Stimulated activated CD4-positive, alpha-beta T cell treated with anti-CD3 and anti-CD28 coated beads, Interleukin-1b, Interleukin-23, amount 100 ng/mL, for 24 hours (primary cell): ENCODE measurements around the gene SLAMF6.

ENCODE experiments used
- DNase-seq, 4 experiments: peaks; one replicate each; pipeline ENCODE4 v3.0.0-alpha.2; 2020; ENCODE audit warnings: low read depth in 4 of 4, low spot score in 1 of 4

SLAMF6 gene

DNA sequence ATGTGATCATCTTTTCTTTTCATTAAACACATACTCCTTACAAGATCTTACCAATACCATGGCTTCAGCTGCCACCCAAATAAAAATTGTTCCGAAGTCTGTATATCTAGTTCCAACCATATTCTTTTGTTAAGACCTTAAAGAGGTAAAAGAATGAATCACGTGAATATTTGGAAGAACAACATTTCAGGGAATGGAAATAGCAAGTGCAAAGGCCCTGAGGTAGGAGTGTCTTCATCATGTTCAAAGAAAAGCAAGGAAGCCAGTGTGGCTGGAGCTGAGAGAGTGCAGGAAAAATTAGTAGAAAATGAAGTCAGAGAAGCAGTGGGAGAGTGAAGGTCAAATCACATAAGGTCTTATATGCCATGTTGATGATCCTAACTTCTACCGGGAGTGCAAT lies 50.9 kb downstream of the SLAMF6 start:
- no peak for DNase-seq

DNA sequence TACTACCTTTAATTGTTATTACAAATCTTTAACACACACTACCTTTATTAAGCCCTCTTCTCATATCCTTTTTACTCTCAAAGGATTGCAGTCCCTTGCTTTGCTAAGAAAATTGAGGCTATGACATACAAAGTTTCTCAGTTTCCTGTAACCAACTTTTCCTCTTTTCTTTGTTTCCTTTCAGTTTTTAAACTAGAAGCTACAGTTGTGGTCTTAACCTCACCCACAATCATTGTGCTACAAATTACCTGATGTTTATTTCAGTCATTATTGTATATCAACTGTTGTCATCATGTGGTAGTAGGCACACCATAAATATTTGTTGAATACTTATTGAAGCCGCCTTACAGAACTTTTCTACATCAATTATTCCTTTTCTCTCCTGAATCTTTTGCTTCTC lies 51.8 kb downstream of the SLAMF6 start:
- DNase-seq = no peak

DNA sequence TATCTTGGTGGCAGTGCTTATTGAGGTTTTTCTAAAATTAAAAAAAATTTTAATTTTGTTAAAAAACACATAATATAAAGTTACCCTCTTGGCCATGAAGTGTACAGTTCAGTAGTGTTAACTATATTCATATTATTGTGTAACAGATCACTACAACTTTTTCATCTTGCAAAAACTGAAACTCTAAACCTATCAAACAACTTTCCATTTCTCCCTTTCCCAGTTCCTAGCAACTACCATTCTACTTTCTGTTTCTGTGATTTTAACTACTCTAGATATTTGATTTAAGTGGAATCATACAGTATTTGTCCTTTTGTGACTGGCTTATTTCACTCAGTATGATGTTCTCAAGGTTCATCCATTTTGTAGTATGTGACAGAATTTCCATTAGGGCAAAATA lies 55.5 kb downstream of the SLAMF6 start:
- no peak for DNase-seq

DNA sequence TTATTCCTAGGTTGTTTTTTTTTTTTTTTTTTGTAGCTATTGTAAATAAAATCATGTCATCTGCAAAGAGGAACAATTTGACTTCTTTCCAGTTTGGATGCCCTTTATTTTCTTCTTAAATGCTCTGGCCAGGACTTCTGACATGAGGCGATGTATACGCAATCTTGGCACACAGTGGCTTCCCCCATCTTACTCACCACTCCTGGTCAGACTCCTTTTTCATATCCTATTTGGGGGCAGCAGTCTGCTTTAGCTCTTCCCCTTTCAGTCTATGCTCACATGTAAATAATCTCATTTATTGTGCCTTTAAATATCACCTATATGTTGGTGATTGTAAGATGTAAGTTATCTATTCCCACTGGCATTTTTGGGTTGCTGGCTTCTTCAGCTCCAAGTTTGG lies 56.1 kb downstream of the SLAMF6 start:
- no peak for DNase-seq

DNA sequence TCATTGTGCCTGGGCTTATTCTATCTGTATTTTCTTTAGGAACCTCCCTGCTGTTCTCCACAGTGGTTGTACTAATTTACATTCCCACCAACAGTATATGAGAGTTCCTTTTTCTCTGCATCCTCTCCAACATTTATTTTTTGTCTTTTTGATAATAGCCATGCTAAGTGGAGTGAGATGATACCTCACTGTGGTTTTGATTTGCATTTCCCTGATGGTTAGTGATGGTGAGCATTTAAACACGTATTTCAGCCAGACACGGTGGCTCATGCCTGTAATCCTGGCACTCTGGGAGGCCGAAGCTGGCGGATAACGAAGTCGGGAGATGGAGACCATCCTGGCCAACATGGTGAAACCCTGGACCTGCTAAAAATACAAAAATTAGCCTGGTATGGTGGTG lies 57.9 kb downstream of the SLAMF6 start:
- no peak for DNase-seq

DNA sequence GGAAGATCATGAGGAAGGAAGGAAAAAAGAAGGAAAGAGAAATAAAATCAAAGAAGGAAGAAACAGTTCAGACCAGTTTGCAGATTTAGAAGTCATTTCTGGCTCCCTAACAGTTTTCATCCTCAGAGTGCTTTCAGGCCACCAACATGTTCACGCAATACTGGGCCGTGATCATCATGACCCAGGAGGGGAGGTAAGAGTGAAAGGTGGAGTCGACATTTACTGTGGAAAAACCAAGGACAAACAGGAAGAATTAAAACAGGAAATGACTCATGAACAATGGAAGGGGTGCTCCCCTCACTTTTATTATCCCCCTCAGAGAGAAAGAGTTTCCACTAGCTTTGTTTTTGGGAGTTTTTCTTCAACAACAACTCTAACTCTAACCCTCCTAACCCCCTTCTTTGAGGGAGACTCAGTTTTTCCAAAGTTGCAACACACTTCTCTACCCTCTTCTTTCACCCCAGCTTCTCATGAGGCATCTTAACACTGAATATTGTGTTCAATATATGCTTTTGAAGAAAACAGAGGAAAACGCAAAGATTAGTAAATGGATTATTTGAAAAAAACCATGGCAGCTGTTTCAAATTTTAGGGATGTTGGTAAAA lies 62.3 kb downstream of the SLAMF6 start:
- DNase-seq = no peak

DNA sequence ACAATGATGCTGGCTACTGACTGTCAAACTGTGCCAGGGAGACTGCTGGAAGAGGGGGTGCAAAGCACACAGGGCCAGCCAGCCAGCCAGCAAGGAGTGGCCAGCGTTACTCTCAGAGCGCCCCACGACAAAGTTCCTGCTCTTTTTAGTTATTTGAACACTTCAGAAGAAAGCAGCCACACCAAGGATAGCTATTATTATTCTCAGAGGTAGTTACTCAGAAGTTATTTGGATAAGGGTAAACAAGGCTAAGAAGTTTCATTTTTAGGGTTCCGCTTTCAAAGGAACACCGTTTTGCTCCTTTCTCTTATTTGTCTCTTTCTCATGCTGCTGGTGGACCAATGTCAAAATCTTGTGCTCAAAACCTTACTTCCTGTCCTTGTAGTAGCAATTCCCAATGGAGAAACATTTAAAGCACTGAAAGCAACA lies 62.8 kb downstream of the SLAMF6 start:
- DNase-seq = no peak

DNA sequence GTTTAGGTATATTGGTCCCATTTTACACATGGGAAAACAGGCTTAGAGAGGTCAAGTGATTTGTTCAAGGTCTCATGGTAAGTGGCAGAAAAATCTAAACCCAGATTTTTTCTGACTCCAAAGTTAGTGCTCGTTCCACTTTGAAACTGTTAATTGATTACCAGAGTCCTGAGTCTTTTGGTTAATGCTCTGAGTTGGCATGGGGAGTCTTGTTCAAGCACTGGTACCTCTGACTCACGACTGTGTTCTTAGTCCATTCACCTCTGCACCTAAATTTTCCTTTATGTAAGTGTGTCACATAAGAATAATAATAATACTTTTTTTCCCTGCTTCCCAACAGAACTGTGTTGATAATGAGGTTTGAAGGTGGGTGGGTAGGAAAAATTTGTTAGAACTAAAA lies 63.4 kb downstream of the SLAMF6 start:
- DNase-seq = no peak

DNA sequence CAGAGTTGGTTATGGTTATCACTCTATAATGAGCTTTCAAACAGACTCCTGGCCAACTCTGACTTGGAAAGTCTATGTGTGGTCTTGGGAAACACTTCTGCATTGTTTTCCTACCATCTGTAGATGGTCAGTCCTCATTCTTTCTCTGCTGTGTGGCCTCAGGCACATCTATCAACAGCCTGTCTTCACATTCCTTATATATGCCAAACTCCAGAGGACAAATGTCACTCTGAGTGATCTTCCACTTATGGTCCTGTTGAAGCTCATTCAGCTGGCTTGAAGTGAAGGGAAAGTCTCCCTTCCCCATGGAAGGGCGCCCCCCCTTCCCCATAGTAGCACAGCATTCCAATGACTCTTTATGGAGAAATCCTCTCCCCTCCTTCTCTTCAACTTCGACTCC lies 64.0 kb downstream of the SLAMF6 start:
- no peak for DNase-seq

DNA sequence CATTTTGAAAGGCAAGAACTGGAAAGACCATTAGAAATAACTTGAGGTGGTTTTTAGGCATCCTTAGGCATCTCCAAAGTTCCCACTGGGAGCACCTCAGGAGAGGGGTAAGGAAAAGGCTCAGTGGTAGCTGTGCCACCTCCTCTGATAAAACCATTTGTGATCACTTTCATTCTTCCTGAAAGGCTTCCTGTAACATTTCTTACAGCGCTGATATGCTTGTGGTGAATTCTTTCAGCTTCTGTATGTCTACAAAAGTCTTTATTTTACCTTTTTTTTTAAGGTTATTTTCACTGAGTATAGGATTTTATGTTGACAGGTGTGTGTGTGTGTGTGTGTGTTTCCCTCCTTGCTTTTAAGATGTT lies 67.9 kb downstream of the SLAMF6 start:
- DNase-seq = no peak

DNA sequence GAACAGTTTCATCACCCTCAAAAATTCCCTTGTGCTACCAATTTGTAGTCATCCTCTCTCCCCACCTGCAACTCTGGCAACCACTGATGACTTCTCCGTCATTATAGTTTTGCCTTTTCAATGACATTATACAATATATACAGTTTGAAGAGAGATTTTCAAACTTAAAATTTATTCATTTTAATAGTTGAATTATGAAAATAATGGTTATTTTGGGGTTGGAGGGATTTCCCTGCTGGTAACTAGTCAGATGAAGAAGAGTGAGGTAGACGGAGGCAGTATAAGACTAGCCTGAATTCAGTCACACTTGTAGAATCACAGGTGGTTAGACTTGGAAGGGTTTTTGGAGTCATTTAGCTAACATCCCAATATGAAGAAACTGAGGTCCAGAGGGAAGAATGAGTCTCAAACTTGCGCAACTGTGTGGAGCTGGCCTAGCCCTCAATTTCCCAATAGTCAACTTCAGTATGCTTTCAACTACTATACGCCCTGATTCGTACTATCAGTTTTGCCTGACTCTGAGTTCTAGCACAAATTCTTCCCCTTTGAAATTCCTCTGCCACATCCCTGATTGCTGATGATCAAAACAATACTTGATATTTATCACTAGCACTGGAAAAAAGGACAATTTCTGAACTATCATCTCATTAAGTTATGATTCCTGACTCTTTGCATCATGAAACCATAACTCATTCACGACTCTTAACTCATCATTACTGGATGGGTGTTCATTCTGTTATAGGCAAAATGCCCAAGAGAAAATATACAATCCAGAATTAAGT lies 68.5 kb downstream of the SLAMF6 start:
- DNase-seq = no peak

DNA sequence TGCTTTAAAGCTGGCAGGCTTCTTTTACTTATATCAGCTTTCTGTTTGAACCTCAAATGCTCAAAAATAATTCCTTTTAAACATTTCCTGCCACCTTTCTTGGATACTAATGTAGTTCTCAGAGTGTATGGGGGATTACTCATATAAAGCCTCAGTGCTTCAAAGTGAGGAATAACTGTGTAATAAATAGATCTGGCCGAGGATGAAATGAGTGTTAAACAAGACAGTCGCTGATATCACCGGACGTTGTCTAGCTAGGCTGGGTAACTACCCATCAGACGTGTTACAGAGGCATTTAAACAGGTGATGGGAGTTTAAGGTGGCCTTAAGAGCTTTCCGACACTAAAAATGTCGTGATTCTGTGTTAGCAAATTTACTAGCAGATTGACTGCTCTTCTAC lies 69.6 kb downstream of the SLAMF6 start:
- DNase-seq = no peak

DNA sequence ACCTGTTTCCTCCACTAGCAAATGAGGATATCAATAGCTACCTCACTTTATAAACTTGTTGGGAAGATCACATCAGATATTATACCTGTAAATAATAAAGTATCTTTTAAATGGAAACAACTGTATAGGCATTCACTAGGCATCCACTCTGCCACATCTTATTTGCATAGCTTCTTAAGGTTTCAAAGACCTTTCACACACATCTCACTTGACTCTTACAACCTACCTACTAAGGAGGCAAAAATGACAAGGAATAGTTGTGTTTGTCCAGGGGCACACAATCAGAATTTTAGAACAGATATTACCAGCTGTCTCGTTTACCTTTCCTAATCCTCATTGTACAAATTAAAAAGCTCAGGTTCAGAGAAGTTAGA lies 71.2 kb downstream of the SLAMF6 start:
- DNase-seq = no peak

DNA sequence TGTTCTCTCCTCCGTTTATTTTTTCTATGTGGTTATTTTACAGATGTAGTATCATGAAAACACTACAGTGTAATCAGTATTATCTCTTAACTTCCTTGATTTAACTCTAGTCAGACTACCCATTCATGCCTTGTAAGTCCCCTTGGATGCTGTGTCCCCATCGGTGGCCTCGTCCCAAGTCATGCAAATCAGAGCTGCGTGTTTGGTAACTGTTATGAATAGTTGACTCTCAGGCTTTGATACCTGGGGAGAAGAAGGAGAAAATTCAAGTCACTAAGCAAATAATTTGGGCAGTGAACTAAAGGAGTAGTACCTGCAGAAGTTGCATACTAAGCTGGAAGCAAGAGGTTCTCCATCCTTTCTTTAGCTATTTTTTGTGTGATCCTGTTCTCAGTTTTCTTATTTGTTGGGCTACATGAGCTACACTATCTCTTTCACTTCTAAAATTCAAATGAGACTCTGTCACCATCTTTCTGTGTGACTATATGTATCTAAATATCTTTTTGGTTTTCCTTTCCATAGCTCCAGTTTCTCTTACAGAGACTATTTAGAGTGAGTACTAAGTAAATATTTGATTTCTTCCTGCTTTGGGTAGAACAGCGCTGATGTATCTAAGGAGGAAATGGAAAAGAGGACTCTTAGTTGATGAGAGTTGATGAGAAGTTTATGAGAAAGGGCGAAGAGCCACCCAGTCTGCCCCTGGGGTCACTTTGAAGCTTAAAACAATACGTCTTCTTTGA lies 71.8 kb downstream of the SLAMF6 start:
- DNase-seq = no peak

DNA sequence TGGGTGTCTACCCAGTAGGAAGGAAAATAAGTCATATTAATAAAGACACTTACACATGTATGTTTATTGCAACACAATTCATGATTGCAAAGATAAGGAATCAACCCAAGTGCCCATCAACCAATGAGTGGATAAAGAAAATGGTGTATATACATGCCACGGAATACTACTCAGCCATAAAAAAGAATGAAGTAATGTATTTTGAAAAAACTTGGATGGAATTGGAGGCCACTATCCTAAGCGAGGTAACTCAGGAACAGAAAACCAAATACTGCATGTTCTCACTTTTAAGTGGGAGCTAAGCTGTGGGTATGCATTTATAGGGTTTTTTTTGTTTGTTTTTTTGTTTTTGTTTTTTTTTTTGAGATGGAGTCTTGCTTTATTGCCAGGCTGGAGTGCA lies 73.6 kb downstream of the SLAMF6 start:
- DNase-seq = no peak

DNA sequence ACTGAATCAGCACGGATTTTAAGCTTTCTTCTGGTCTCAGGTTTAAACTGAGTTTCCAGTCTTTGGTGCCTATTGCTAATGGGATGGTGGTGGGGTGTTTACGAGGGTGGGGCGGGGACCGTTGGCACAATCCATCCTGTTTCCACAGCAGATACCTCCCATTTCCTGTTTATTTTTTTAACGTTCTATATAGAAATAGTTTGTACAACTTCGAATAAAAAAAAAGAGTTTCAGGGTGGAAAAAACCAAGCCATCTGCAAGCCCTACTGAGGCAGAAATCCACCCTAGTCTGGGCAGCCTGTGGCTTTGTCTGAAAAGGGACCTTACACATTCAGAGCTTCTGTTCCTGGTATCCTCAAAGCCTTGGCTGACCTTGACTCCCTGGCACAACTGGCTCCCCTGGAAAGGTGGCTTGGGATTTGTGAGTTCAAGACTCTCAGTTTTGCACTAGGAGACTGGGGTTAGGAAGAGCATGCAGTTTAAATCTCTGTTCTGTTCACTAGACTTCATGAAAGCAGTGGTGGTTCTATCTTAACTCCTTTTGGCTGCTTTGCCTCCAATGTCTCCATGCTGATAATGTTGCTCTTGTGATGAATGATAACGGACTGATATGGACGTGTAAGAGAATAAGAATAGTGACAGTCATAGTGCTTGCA lies 76.0 kb downstream of the SLAMF6 start:
- DNase-seq = no peak

DNA sequence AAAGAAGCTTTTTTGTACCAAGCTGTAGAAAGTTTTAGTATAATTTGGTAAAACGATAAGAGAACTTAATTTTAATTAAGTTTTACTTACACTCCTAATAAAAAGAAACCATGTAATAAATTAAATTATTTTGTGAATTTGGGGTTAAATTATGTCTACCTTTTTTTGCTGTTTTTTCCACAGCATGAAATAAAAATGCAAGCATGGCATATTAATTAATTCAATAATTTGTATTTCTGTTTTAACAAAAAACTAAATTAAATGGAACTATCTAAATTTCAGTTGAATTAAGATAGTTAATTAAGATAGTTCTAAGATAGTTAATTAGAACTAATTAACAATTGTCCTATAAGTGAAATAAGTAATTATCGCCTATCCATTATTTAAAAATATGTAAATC lies 83.3 kb downstream of the SLAMF6 start:
- no peak for DNase-seq

DNA sequence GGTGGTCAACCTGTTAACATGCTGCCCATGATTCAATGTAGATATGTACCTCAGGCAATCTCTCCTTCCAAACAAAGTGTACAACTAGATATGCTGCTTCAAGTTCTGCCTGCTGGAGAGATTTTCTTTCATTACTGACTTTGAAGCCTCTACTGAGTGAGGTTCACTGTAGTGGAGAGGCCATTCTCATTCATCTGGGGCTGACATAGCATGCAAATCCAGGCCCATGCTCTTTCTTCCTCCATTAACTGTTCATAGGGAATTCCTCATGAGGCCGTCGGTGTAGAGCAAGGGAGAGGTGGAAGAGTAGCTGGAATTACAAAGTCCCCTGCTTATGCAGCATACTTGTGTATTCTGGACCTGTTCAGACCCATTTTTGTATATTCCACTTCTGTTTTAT lies 84.1 kb downstream of the SLAMF6 start:
- DNase-seq = no peak

DNA sequence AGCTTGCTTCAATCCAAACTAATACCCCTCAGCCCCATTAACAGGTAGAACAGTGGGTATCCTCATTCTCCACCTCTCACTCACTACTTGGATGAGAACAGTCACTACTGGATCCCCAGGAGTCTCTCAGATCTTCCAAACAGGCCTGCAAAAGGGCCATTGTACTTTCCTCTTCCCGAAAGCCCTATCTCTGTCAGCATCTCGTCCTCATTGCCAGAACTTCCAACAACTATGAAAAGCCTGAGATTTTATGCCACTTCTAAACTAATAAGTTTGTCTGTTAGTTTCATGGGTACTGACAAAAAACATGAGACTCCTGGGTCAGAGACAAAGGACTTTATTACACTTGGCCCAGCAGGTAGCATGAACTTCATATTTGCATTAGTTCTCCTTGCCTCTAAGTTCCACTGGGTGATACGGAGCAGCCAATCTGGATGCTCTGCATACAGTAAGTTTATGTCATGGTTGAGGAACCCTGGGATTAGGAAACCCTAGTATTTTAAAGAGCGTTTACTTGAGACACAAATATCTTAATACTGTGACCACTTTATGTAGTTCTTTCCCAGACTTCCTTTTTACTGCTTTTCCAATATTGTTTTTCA lies 84.6 kb downstream of the SLAMF6 start:
- DNase-seq = no peak

DNA sequence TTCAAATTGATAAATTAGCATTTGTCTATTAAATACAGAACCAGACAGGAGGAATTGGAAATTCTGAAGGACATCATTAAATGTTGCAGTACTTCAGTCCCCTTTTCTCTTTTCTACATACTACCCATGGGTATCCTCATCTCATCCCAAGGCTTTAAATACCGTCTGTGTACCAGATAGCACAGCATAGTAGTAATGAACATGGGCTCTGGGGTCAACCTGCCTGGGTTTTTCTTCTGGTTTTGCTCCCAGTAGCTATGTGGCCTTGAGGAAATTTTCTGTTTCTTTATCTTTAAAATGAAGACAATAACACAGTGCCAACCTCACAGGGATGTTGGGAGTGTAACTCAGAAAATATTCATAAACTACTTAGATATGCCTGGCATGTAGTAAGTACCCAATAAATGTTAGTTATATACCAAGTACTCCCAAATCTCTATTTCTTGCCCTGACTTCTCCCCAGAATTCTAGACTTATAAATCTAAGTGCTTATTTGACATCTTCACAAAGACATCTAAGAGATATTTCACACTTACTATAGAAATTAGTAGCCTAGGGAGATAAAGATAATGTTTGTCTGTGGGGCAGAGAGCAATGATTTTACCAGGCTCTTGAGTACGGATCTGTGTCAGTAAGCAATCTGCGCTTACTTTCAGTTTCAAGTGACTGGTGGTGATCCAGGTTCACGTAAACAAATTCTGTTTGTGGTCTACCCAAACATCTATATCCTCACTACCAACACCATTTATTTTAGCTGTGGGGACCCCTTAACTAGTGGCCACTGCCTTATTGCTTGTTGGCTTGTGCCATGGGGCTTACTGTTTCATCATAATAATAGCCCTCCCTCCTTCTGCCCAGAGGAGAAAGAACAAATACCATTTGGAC lies 85.4 kb downstream of the SLAMF6 start:
- no peak for DNase-seq

DNA sequence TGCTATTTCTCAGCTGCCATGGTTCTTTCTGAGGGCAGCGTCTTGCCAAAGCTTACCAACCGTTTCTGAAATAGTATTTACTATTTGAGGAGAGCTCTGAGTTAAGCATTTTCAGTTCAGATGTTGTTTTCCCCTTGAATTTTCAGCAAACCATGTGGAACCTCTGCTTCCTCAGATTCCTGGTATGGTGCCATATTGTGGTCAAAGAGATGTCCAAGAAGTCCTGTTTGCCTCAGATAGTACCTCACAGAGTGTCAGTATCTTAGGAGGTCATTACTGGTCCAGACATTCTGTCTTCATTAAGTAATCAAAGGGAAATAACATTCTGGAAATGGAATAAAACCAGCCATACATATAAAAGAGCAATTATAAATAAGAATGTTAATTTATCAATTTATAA lies 86.1 kb downstream of the SLAMF6 start:
- DNase-seq = no peak
